Activated CD4-positive, alpha-beta T cell treated with anti-CD3 and anti-CD28 coated beads, Interleukin-2, amount 10 ng/mL, durations not matched to agents 24 days and 14 days (primary cell): ENCODE measurements around the gene FOXN3. TPM values are rescaled to one million over a fixed set of nuclear protein-coding genes. Genes with fewer than 3 reads are reported as not detected.

ENCODE experiments used
- DNase-seq: peaks from one replicate; pipeline ENCODE4 v3.0.0; 2022
- H3K27ac Mint-ChIP-seq: one replicate; pipeline ENCODE4 v1.8.0; 2022; ENCODE audit warnings: mild to moderate bottlenecking, mixed read lengths
- H3K27me3 Mint-ChIP-seq: one replicate; pipeline ENCODE4 v1.8.0; 2022; ENCODE audit warnings: mixed read lengths
- H3K36me3 Mint-ChIP-seq: one replicate; pipeline ENCODE4 v1.8.0; 2022; ENCODE audit warnings: low read depth, mild to moderate bottlenecking, mixed read lengths
- H3K4me1 Mint-ChIP-seq: one replicate; pipeline ENCODE4 v1.8.0; 2021; ENCODE audit warnings: mixed read lengths
- H3K4me3 Mint-ChIP-seq: one replicate; pipeline ENCODE4 v1.8.0; 2022; ENCODE audit warnings: mild to moderate bottlenecking, moderate library complexity, mixed read lengths
- H3K9me3 Mint-ChIP-seq: one replicate; pipeline ENCODE4 v1.8.0; 2021; ENCODE audit warnings: mixed read lengths
- intact Hi-C: fragments of 100-400 bp; cut with micrococcal nuclease; formaldehyde crosslinking; loops from one replicate; pipeline ENCODE4 v1.15.1; 2023
- total RNA-seq: library from RNA; stranded (reverse); gene quantifications from 2 replicates; pipeline ENCODE4 v1.2.3, GENCODE V29; 2022

Gene FOXN3
- total RNA-seq, 1 donor from 2014 or later: 80.0 TPM

DNA sequence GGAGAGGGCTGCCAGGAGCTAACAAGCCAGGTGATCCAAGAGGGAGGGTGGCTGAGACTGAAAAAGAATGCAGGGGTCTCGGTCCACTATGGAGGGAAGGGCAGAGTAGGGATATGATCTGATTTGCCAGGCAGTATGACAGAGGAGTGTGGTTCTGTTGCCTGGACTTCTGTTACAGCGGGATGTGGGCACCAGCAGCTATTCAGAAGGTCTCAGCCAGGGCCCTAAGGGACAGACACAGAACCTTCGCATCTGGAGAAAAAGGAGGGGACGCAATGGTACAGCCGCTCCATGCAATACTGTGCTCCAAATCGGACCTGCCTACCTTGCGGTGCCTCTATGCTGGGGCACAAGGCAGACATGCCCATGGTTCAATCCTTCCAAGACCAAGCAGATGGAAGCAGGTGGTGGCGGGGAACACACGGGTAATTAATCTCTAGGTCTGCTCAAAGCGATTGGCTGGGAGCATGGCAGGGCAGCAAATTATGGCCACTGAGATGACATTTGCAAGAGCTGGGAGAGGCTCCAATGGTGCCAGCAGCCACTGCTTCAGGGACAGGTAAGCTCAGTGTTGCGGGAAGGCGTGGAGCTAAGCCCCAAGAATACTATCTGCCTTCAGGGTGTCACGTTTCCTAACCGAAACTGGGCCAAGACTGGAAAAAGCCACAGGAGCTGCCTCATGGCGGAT is 185.5 kb downstream of the FOXN3 start:
- intact Hi-C loops: no loop called here
- Mint-ChIP-seq H3K27me3 (no peaks in the 10 kb centered on the region), H3K36me3 (peaks cover 4% of the 10 kb centered on the region), H3K9me3 (no peaks in the 10 kb centered on the region), H3K4me1 (peaks cover 11% of the 10 kb centered on the region), H3K4me3 (no peak overlapping the region), H3K27ac (no peak overlapping the region)
- DNase-seq: no peak

DNA sequence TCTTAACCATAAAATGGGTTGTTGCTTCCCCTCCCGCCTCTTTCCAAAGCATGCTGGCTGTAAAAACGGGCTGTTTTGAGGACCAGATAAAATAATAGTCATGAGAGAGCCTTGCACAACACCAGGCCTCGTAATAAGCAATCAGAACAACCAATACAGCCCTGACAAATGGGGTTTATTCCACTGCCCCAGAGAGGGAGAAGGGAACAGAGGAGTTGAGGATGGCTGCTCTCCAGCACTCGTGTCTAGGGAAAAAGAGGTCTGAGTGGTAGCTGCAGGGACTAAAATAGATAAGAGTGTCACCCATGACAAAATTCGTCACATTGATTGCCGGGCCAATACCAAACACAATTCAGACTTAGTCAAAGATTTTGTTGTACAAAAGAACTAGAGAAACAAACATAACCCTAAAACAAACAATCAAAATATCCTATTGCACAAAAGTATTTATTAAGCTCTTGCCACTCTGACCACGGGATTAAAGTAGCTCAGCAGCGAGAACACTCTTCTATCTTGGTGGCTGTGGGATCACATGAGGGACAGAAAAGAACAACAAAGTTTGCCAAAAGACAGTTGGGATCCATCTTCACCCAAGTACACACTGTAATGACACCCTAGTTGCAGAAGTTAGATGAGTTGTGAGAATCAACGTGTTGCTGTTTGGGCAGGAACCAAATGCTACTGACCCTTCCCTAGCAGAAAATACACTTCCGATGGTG is 188.0 kb downstream of the FOXN3 start:
- H3K27ac Mint-ChIP-seq: no peak overlapping the region

DNA sequence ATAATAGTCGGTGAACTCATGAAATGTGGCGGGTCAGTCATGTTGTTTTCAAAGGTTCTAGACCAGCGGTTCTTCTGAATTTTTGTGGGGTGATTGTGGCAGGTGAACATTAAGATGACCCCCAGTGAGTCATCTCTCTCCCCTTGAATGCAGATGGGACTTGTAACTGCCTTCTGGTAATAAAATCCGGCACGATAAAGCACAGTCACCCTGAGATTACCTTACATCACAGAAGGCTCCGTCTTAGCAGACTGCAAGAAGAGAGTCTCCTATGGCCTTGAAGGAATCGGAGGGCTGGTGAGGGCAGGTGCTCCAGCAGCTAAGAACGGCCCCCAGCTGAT is 189.6 kb downstream of the FOXN3 start:
- Mint-ChIP-seq H3K4me1 (peaks cover 14% of the 10 kb centered on the region), H3K27me3 (no peaks in the 10 kb centered on the region), H3K4me3 (no peak overlapping the region), H3K27ac (peak overlapping the region; percentile 63), H3K9me3 (no peaks in the 10 kb centered on the region), H3K36me3 (peaks cover 4% of the 10 kb centered on the region)
- intact Hi-C loops: loop anchor here (5.0 kb wide), 1 partner anchor 50 kb away; no protein-coding TSS in a partner anchor
- DNase-seq: no peak

More for the DNA sequence above, 188.0 kb downstream of the FOXN3 start:
- Mint-ChIP-seq H3K4me1 (peaks cover 18% of the 10 kb centered on the region), H3K27me3 (no peaks in the 10 kb centered on the region), H3K9me3 (no peaks in the 10 kb centered on the region), H3K36me3 (peaks cover 4% of the 10 kb centered on the region), H3K4me3 (no peak overlapping the region)
- intact Hi-C loops: loop anchor here (5.0 kb wide), 1 partner anchor 48 kb away; no protein-coding TSS in a partner anchor
- no peak for DNase-seq

DNA sequence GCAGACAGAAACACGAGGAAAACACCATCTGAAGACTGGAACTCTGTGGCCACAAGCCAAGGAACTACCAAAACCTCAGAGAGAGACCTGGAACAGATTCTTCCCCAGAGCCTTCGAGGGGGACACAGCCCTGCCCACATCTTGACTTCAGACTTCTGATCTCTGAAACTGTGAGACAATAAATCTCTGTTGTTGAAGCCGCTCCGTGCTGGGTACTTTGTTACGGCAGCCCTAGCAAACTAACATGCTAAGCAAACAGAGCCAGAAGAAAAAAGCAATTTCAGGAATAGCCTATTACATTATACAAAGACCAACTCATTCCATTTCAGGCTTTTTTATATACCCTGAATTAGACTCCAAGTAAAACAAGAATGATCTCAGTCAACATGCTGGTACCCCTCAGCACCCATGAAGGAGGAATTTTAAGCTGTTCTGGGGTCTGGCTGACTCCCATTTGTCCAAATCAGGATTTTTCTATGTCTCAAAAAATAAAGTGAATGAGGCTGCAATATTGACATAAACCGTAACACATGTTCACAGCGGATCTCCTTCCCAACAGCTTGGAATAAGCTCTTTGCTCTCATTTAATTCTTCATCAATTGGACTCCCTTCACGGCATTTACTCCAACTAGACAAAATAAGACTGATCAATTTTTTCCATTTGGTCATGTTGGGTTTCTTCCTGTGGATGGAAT is 190.1 kb downstream of the FOXN3 start:
- H3K4me1 Mint-ChIP-seq: peaks cover 14% of the 10 kb centered on the region
- intact Hi-C loops: loop anchor here (5.0 kb wide), 1 partner anchor 50 kb away; no protein-coding TSS in a partner anchor
- no peaks in the 10 kb centered on the region for H3K27me3 Mint-ChIP-seq
- H3K36me3 Mint-ChIP-seq: peaks cover 4% of the 10 kb centered on the region
- no peaks in the 10 kb centered on the region for H3K9me3 Mint-ChIP-seq
- no peak for DNase-seq
- H3K27ac Mint-ChIP-seq: peak overlapping the region; percentile 63
- H3K4me3 Mint-ChIP-seq: no peak overlapping the region

DNA sequence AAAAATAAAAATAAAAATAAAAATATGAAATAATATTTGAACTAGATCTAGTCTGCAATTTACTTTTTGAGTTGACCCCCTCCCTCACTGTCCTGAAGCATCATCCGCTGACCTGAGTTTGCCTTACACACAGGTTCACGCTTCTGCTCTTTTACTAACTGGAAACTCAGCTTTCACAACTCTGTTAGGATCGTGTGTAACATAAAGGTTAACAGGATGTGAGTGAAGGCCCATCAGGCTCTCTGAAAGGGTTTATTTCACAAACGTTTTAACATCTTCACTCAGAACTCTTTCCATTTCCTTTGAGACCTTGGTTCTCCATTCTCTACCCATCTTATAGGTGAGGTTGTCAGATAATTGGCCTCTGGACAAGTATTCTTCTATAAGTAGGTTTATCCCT is 191.4 kb downstream of the FOXN3 start:
- H3K9me3 Mint-ChIP-seq: no peaks in the 10 kb centered on the region
- no peak overlapping the region for H3K4me3 Mint-ChIP-seq
- H3K4me1 Mint-ChIP-seq: peaks cover 17% of the 10 kb centered on the region
- no peaks in the 10 kb centered on the region for H3K27me3 Mint-ChIP-seq
- peaks cover 6% of the 10 kb centered on the region for H3K36me3 Mint-ChIP-seq
- no peak for DNase-seq
- intact Hi-C loops: loop anchor here (5.0 kb wide), 1 partner anchor 52 kb away; no protein-coding TSS in a partner anchor
- H3K27ac Mint-ChIP-seq: peak overlapping the region; percentile 29

DNA sequence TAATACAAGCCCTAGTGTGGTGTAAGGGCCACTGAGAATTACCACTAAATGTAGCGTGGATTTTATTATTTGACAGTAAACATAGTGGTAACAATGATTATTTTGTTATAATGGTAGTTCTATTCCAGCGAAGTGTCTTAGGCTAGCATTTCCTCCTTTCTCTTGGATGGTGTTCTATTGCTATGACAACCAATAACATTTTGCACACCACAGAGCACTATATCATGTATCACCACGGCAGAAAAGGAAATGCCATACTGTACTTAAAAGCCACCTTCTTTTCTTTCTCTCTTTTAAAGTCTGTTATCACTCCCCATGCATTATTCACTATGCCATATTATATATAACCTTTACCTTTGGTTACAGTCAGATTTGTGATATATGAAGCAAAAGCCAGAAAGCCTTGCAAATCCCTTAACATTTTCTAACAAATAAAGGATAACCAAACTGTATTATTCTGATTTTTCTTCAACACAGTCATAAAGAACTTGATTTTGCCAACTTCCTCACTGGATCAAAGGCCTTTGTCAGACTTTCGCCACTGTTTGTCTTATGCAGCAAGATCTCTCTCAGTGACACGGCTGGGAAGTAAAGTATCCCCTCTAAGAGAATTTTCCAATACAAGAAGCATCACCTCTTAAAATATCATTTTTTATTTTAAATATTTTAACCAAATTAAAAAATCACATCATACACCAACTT is 195.8 kb downstream of the FOXN3 start:
- Mint-ChIP-seq H3K4me3 (no peak overlapping the region), H3K9me3 (no peaks in the 10 kb centered on the region), H3K27me3 (no peaks in the 10 kb centered on the region), H3K36me3 (peaks cover 5% of the 10 kb centered on the region), H3K4me1 (peaks cover 11% of the 10 kb centered on the region), H3K27ac (peak overlapping the region; percentile 45)
- no peak for DNase-seq
- intact Hi-C loops: no loop called here

DNA sequence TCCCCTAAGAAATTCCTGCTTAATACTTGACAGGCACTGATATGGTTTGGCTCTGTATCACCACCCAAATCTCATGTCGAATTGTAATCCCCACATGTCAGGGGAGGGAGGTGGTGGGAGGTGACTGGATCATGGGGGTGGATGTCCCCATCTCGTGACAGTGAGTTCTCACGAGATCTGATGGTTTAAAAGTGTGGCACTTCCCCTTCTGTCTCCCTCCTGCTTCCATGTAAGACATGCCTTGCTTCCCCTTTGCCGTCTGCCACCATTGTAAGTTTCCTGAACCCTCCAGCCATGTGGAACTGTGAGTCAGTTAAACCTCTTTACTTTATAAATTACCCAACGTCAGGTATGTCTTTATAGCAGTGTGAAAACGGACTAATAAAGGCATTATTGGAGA is 198.0 kb downstream of the FOXN3 start:
- no peak overlapping the region for H3K27ac Mint-ChIP-seq
- no peak for DNase-seq

DNA sequence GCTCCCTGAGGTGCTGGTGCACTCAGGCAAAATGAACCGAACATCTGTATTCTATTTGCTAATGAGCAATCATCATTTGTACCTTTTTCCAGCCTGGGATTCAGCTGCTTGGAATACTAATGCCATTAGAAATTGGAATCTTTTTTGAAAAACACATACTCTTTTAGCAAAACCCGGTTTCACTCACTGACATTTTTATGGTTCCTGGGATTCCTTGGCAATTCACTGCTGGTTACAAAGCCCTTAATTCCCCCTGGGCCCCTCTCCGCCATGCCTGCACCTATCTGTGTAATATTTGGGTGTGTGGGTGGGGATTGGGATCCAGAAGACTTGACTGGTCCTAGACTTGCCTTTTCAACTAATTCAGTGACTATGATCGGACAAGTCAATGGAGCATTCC is 199.1 kb downstream of the FOXN3 start:
- Mint-ChIP-seq H3K36me3 (peaks cover 8% of the 10 kb centered on the region), H3K4me1 (peaks cover 3% of the 10 kb centered on the region), H3K27me3 (no peaks in the 10 kb centered on the region), H3K4me3 (no peak overlapping the region), H3K27ac (no peak overlapping the region), H3K9me3 (no peaks in the 10 kb centered on the region)
- no peak for DNase-seq
- intact Hi-C loops: no loop called here

More for the DNA sequence above, 198.0 kb downstream of the FOXN3 start:
- Mint-ChIP-seq H3K9me3 (no peaks in the 10 kb centered on the region), H3K4me3 (no peak overlapping the region), H3K36me3 (peaks cover 8% of the 10 kb centered on the region), H3K27me3 (no peaks in the 10 kb centered on the region), H3K4me1 (peaks cover 3% of the 10 kb centered on the region)
- intact Hi-C loops: no loop called here

DNA sequence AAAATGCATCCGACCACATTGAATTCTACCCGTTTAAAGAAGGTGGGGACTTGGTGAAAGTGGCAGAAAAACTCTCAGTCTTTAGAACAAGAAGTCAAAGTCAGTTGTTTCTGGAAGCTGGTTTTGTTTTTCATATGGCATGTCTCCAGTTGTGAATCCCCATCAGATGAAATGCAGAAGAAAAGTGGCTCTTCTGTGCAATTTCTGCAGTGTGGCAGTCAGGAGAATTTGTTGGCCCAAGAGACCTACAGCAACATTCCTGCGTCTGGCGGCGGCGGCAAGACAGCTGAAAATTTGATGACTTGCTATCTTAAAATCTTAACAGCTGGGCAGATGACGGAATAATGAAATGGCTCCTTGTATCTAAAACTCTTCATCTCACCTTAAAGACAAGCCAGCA is 201.5 kb downstream of the FOXN3 start:
- peaks cover 6% of the 10 kb centered on the region for H3K36me3 Mint-ChIP-seq
- no peak overlapping the region for H3K4me3 Mint-ChIP-seq
- no peaks in the 10 kb centered on the region for H3K9me3 Mint-ChIP-seq
- intact Hi-C loops: no loop called here
- no peak overlapping the region for H3K27ac Mint-ChIP-seq
- H3K27me3 Mint-ChIP-seq: no peaks in the 10 kb centered on the region
- no peaks in the 10 kb centered on the region for H3K4me1 Mint-ChIP-seq
- no peak for DNase-seq

DNA sequence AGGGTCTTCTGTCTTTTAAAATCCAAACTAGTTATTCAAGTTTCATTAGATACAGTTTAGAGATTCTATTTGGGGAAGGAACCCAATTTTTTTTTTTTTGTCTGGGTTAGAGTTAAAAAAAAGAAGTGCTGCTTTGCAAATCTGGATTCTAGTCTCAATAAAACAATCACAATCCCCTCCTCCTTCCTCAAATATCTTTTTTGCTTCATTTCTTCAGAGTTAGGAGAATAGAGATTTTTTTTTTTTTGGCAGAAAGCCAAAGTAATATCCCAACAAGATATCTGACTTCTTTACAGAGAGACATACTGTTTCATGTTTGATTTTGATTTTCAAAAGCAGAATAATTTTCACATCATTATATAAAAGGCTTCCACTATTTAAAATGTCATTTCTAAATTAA is 201.9 kb downstream of the FOXN3 start:
- Mint-ChIP-seq H3K27ac (no peak overlapping the region), H3K4me1 (no peaks in the 10 kb centered on the region), H3K9me3 (no peaks in the 10 kb centered on the region), H3K36me3 (peaks cover 6% of the 10 kb centered on the region), H3K4me3 (no peak overlapping the region), H3K27me3 (no peaks in the 10 kb centered on the region)
- no peak for DNase-seq
- intact Hi-C loops: no loop called here

DNA sequence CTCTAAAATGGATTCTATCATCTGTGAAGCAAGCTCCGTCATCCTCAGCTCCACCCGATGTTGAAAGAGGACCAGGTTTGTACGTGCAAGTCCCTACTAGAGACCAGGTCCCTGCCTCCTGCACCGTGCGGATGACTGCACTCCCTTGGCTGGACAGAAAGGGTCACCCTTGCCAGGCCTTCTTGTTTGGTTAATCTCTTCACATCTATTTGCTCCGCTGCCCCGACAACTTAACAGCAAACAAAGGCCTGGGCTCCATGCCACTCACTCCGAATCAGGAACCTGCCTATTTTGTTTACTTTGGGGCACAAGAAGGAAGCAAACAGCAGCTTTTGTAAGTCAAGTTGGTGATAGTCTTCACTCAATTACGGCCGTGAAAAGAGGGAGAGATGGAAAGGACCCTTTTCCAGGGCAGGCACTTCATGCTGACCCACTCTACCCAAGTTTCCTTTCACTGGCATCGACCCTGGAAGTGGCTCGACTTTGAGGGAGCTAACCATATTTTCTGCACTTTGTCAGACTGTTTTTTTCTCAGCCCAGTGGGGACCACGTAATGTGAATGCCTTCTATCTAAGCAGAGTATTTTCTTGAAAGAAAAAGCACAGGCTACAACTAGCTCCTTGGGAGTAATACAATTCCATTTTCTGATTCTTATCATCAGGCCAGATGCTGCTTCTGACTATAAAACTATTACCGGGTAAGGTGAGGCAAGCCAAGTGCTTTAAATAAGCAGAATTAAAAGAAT is 202.6 kb downstream of the FOXN3 start:
- no peaks in the 10 kb centered on the region for H3K4me1 Mint-ChIP-seq
- no peaks in the 10 kb centered on the region for H3K9me3 Mint-ChIP-seq
- H3K36me3 Mint-ChIP-seq: peaks cover 4% of the 10 kb centered on the region
- intact Hi-C loops: no loop called here
- no peak overlapping the region for H3K4me3 Mint-ChIP-seq
- no peak overlapping the region for H3K27ac Mint-ChIP-seq
- H3K27me3 Mint-ChIP-seq: no peaks in the 10 kb centered on the region
- no peak for DNase-seq

DNA sequence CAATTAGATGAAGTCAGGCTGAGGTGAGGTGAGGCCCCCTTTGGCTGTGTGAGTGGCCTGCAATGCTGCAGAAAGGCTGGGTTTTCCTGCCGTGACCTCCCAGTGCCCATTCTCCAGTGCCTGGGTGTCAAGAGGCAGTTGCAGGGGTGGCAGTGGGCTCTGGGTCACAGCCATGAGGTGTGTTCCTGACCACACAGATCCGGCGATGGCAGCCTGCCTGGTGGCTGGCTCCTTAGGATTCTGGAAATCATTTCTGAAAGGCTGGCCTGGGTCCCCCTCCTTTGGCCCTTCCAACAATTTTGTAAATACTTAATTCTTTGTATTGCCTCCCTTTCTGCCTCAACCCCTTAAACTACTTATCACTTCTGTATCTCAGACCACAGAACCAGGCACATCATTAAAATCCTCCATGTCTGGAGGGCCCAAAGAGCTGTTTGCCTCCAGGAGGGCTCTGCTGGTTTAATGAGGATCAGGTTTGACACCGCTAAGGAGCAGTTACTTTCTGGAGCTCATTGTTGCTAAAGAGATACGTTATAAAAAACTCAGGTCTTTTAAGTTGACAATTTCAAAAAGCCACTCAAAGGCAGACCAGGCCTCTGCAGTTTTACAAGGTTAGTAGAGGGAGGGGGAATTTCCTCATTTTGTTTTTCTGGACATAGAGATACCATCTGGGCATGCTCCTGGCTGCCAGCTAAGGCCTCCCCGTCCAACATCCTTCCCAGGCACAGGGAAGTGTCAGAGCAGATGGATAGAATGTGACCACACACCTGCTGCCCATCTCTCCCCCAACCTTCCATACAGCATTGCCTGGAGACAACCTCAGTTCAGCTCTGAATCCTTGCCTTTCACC is 204.4 kb downstream of the FOXN3 start:
- no peak for DNase-seq
- H3K4me1 Mint-ChIP-seq: no peaks in the 10 kb centered on the region
- H3K4me3 Mint-ChIP-seq: no peak overlapping the region
- no peaks in the 10 kb centered on the region for H3K9me3 Mint-ChIP-seq
- peaks cover 4% of the 10 kb centered on the region for H3K36me3 Mint-ChIP-seq
- no peak overlapping the region for H3K27ac Mint-ChIP-seq
- H3K27me3 Mint-ChIP-seq: no peaks in the 10 kb centered on the region
- intact Hi-C loops: no loop called here
